Measurements from ENCODE around the gene ELOA. TPM values are rescaled to one million over a fixed set of nuclear protein-coding genes. Genes with fewer than 3 reads are reported as not detected.

ELOA gene
- total RNA-seq, 1 donor from 2014 or later: 25.5 TPM

- Histone ChIP-seq H3K36me3 (peaks cover 4 to 61% of the 10 kb centered on the region in 2 donors), H3K4me1 (peaks cover 4% of the 10 kb centered on the region), H3K4me3 (no peak overlapping the region), H3K9me3 (no peaks in the 10 kb centered on the region), H3K27ac (no peak overlapping the region), H3K27me3 (no peaks in the 10 kb centered on the region)
- TF ChIP-seq CTCF (IDR thresholded peaks at IDR 0.05) (no peak), POLR2AphosphoS5 (IDR thresholded peaks at IDR 0.05; ENCODE audit: insufficient read depth in 1 of 2, low read depth in 1 of 2) (no peak), POLR2A (IDR thresholded peaks at IDR 0.05) (no peak)
- no peak for DNase-seq (ENCODE audit: extremely low spot score in 2 of 2)
- intact Hi-C loops (cut with DNase I): no loop called here
These were observed 41.3 kb upstream of the ELOA start for GRCh38 chr1:23701996-23702395.

GRCh38 chr1:23704834-23705495 is 38.3 kb upstream of the ELOA start:
- DNase-seq (ENCODE audit: extremely low spot score in 2 of 2): no peak
- no peaks in the 10 kb centered on the region for H3K27me3 ChIP-seq
- peaks cover 4 to 33% of the 10 kb centered on the region in 2 donors for H3K36me3 ChIP-seq
- intact Hi-C loops (cut with DNase I): no loop called here
- H3K4me1 ChIP-seq: no peaks in the 10 kb centered on the region
- no peak overlapping the region for H3K27ac ChIP-seq
- H3K9me3 ChIP-seq: no peaks in the 10 kb centered on the region
- no peak overlapping the region for H3K4me3 ChIP-seq
- TF ChIP-seq POLR2AphosphoS5 (IDR thresholded peaks at IDR 0.05; ENCODE audit: insufficient read depth in 1 of 2, low read depth in 1 of 2) (no peak), CTCF (IDR thresholded peaks at IDR 0.05) (no peak), POLR2A (IDR thresholded peaks at IDR 0.05) (no peak)

GRCh38 chr1:23709229-23709628 is 34.0 kb upstream of the ELOA start:
- no peak for TF ChIP-seq CTCF (IDR thresholded peaks at IDR 0.05)
- no peak for TF ChIP-seq POLR2A (IDR thresholded peaks at IDR 0.05)
- no peak for TF ChIP-seq POLR2AphosphoS5 (IDR thresholded peaks at IDR 0.05; ENCODE audit: insufficient read depth in 1 of 2, low read depth in 1 of 2)
- DNase-seq (ENCODE audit: extremely low spot score in 2 of 2): no peak
- no peaks in the 10 kb centered on the region for H3K4me1 ChIP-seq
- H3K4me3 ChIP-seq: no peak overlapping the region
- no peak overlapping the region for H3K27ac ChIP-seq
- no peaks in the 10 kb centered on the region for H3K9me3 ChIP-seq
- no peaks in the 10 kb centered on the region for H3K27me3 ChIP-seq
- H3K36me3 ChIP-seq: peaks cover 4 to 8% of the 10 kb centered on the region in 2 donors
- intact Hi-C loops (cut with DNase I): no loop called here

GRCh38 chr1:23718482-23718881 is 24.8 kb upstream of the ELOA start:
- DNase-seq (ENCODE audit: extremely low spot score in 2 of 2): no peak
- no peak overlapping the region for H3K27ac ChIP-seq
- TF ChIP-seq POLR2A (IDR thresholded peaks at IDR 0.05): no peak
- no peaks in the 10 kb centered on the region for H3K27me3 ChIP-seq
- intact Hi-C loops (cut with DNase I): no loop called here
- H3K4me1 ChIP-seq: peaks cover 12% of the 10 kb centered on the region
- H3K4me3 ChIP-seq: no peak overlapping the region
- no peaks in the 10 kb centered on the region for H3K36me3 ChIP-seq
- H3K9me3 ChIP-seq: no peaks in the 10 kb centered on the region

GRCh38 chr1:23719162-23719820 is 24.0 kb upstream of the ELOA start:
- Histone ChIP-seq H3K4me3 (no peak overlapping the region), H3K36me3 (no peaks in the 10 kb centered on the region), H3K27me3 (no peaks in the 10 kb centered on the region), H3K9me3 (no peaks in the 10 kb centered on the region), H3K4me1 (peaks cover 12% of the 10 kb centered on the region), H3K27ac (no peak overlapping the region)
- TF ChIP-seq CTCF (IDR thresholded peaks at IDR 0.05) (no peak), POLR2A (IDR thresholded peaks at IDR 0.05) (no peak), POLR2AphosphoS5 (IDR thresholded peaks at IDR 0.05; ENCODE audit: insufficient read depth in 1 of 2, low read depth in 1 of 2) (no peak)
- DNase-seq (ENCODE audit: extremely low spot score in 2 of 2): no peak
- intact Hi-C loops (cut with DNase I): no loop called here

Data from vagina (tissue), 2 donors.